COLO829 (cell line): Measurements from ENCODE around the gene FAM167B.

ENCODE experiments used
- DNase-seq: peaks from one replicate; pipeline ENCODE4 v3.0.0; 2012; ENCODE audit warnings: low spot score

FAM167B gene

DNA sequence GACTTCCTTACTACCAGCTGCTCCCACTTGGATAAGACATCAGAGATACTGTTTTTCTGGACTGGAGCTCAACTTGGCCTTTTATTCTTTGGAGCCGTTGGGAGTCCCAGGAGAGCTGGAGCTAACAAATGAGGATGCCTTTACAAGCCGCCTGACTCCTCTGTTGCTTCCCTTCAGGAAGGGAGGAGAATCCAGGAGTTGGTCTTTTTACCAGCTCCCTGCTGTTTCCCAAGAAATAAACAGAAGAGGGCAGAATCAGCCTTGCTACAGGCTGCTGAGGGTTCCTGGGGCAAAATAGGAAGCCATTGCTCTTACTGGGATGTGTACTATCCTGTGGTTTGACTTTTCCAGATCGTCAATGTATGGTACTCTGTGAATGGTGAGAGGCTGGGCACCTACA is 23.3 kb upstream of the FAM167B start:
- DNase-seq = no peak

DNA sequence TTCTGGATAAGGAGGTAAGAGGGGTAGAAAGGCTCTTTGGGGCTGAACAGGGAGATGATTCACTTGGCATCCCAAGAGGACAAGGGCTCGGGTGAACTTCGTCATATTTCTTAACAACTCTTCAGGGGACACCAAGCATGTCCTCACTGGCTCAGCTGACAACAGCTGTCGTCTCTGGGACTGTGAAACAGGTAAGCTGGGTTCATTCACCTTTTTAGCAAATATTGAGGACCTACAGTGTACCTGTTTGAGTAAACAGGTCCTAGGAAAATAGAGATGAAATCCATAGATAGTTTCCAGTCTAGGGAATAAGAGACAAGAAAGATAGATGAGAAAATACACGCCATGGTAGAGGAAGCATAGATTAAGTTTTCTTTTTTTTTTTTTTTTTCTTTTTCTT is 22.7 kb upstream of the FAM167B start:
- no peak for DNase-seq

DNA sequence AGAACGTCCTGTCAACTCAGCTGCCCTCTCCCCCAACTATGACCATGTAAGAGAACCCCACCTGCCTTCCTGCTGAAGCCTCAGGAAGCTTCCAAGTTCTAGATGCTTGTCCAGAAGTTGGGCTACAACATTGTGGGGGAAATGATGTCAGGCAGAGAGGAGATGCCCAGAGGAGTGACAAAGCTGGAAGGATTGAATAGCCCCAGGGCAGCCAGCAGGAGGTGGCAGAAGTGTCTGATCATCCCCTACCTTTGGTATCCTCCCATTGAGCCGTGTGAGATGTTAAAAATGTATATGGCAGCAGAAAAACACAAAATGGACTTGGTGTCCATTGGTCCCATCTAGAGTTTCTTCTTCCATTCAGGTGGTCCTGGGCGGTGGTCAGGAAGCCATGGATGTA is 18.3 kb upstream of the FAM167B start:
- DNase-seq = no peak

DNA sequence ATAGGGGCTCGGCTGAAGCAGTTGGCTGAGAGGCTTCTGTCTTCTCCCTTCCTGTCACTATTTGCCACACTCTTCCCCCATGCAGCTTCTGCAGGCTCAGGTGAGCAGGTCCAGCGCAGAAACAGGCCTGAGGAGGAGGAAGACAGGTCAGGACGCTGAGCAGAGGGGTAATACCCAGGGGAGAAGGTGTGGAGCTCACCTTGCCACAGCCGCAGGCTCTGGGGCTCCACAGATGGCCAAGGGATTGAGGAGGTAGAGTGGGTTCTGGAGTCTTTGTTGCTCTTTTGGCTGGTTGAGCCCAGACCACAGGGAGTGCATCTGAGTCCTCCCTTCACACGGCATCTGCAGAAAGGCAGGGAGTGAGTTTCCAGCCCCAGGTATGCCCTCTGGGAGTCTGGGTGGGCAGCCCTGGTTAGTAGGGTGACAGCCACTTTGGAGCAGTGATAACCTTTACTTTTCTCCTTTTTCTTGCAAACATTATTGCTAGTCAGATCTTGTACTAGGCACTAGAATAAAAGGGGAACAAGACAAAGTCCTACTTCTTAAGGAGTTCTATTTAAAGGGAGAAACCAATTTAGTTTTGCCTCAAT is 15.1 kb upstream of the FAM167B start:
- no peak for DNase-seq

DNA sequence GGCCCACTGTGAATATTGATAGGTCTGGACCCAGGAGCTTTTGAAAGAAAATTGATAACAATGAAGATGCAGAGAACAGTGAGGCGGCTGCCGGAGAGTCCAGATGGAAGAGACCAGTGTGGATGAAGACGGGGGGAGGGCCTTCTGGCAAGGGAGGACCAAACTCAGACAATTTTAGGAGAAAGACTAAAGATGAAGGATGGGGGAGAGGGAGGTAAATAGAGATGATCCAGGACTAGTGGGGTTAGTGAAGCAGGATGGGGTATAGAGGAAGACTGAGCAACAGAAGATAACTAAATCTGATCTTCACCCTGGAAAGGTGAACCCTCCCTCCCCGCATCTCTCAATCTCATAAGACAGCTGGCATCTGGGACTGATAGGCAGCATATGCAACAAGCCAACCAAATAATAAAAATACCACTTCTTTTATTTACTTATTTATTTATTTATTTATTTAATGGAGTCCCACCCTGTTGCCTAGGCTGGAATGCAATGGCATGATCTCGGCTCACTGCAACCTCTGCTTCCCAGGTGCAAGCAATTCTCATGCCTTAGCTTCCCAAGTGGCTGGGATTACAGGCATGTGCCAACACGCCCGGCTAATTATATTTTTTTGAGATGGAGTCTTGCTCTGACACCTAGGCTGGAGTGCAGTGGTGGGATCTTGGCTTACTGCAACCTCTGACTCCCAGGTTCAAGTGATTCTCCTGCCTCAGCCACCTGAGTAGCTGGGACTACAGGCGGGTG is 14.3 kb upstream of the FAM167B start:
- no peak for DNase-seq

DNA sequence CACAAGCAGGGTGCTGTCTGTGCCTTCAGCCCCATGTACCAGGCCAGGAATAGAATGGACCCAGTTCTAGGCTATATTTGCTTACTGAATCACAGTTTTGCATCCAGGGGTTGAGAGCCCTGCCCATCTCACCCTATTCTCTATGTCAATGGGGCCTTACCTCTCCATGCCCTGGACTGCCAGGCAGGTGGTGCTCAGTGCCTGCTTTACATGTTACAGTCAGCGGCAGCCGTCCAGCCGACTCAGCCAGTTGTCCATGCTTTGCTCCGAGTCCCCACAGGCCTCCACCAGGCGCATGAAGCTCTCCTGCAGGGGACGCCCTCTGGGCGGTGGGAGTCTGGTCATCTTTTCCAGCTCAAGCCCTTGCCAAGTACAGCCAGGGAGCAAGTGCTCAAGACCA is 12.2 kb upstream of the FAM167B start:
- no peak for DNase-seq

DNA sequence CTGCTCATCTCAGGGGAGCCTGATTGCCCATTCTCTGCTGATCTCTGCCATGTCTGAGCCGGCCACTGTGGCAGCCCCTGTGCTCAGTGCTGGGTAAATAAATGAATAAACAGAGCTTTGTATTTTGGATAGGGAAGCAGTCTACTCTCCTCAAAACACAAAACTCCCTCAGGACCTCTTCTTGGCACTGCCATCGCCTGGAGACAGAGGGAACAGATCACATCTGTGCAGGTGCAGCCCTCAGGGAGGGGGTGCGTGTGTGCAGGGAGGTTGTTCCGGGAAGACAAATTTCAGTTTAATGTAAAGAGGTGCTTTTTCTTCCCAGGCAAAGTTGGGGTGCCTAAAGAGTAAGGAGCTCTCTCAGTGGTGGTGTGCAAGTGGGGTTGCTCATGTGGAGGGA is 7.7 kb upstream of the FAM167B start:
- DNase-seq = no peak

DNA sequence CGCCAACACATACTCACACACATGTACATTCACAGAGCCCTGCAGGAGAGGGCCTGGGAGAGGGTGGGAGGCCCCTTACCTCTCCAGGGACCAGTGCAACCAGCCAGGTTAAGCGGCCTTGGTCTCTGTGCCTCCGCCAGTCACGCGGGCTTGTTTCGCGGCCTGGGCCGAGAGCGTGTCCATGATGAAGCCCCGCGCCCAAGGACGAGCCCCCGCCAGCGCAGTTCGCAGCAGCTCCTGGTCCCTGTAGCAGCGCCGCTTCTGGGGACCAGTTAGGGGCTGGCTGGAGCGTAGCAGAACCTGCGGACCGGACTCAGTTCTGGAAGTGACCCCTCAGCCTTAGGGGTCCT is 7.3 kb upstream of the FAM167B start:
- no peak for DNase-seq

DNA sequence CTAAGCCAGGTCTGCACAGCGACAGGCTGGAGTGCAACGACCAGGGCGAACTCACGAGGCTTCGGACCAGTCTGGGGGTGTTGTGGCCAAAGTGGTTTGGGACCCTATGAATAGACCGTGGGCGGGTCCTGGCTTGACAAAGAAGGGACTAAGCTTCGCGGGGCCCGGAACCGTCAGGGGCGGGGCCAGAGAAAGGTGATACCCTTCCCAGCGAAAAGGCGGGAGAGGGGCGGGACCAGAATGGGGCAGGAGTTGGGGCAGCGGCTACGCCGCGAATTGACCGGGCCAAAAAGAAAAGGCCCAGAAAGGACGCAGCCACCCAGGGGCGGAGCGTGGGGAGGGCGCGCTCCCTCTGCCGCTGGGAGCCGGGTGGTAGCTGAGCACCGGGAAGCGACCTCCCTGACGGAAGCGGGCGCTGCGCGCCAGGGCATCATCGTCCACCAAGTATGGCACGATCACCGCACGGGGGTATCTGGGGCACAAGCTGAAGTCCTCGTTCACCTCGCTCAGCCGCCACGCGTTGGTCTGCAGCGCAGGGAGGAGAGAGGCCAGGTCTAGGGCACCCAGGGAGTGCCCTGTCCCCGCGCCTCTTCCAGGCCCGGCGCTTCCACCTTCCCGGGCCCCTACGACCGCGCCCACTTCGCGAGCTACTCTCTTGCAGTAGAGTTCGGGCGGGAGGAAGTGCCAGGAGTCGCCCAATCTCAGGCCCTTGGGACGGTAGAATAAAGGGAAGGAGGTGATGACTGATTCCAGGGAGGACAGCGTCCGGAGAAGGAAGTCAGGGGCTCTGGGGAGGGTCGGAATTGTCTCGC is 6.7 kb upstream of the FAM167B start:
- DNase-seq = no peak

DNA sequence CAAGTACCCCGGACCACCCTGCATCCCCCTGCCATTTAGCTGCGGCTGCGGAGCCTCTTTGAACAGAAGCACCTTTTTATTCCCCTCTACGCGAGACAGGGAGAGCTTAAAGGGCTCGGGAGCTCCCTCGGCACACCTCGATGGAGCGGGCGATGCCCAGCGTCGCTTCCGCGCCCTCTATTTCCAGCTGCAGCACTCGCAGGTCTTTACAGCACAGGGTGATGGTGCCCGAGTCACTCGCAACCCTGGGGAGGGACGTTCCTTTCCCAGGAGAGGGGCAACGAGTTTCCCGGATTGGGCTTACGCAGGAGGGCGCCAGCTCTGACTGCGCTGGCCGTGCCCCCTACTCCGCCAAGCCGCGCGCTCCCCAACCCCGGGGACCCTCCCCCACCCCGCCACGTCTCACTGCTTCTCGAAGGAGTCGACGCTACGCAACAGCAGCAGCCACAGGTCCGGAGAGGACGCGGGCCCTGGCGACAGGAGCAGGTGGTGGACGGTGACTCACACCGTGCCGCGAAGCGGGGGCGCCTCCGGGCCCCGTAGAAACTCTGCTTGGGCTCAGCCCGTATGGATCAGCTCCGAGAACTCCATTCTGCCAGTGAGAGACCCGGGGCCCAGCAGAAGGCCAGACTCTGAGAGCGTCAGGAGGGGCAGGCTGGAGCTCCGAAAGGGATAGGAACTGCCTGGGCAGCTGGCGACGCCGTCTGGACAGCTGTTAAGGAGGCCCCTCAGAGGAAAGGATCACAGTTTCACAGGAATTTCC is 5.8 kb upstream of the FAM167B start:
- no peak for DNase-seq

DNA sequence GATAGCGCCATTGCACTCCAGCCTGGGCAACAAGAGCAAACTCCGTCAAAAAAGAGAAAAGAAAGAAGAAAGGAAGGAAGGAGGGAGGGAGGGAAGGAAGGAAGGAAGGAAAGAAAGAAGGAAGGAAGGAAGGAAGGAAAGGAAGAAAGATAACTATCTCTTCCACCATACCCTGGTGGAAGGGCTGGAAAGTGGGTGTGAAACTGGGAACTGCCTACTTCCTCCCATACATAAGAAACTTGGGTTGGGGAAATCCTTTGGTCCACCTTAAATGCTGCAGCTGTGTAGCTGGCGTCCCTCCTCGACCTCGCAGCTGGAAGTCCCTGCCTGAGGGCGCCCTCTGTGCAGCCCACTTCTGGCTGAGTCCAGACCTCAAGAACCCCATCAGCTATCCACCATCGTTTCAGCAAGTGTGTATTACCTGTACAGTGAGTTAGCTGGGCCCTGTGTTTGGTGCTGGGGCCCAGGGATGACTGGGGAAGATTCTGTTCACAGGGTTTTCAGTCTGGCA is 4.6 kb upstream of the FAM167B start:
- no peak for DNase-seq

DNA sequence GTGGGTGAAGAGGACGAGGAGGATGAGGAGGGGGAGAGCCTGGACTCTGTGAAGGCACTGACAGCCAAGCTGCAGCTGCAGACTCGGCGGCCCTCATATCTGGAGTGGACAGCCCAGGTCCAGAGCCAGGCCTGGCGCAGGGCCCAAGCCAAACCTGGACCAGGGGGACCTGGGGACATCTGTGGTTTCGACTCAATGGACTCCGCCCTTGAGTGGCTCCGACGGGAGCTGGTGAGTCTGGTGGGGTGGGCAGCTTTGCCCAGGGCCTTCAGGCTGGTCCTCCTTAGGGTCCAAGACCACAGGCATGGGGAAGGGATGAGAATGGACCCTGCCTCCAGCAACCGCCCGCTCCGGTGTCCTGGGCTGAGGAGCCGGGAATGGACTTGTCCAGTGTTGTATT is 430 bp downstream of the FAM167B start:
- no peak for DNase-seq

DNA sequence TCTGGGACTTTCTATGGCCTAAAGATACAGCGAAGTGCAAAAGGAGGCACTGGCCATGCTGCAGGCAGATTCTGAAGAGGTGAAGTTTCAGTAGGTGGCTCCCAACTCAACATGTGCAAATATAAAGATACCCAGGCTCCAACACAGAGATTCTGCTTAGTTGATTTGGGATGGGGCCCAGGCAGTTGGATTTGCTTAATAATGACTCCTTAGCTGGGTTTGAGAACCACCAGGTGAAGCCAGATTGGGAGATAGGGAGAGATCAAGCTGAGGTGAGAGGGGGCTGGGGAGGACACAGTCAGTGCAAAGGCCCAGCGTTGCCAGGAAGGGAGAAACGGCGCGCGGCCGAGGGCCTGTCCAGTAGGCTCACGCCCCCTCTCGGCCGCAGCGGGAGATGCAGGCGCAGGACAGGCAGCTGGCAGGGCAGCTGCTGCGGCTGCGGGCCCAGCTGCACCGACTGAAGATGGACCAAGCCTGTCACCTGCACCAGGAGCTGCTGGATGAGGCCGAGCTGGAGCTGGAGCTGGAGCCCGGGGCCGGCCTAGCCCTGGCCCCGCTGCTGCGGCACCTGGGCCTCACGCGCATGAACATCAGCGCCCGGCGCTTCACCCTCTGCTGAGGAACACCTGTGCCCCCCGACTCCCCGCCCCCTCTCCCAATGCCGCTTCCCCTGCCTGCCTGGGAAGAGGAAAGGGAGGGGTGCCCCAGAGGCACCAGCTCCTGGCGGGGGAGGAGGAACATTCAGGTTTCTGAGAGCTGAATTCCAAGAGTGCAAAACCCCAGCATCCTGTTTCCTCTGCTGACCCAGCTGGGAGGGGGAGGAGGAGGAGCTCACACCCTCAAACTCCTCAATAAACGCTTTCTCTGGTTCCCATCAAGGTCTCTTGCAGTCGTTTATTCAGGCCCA is 1.2 kb downstream of the FAM167B start:
- peak; percentile 64 for DNase-seq

DNA sequence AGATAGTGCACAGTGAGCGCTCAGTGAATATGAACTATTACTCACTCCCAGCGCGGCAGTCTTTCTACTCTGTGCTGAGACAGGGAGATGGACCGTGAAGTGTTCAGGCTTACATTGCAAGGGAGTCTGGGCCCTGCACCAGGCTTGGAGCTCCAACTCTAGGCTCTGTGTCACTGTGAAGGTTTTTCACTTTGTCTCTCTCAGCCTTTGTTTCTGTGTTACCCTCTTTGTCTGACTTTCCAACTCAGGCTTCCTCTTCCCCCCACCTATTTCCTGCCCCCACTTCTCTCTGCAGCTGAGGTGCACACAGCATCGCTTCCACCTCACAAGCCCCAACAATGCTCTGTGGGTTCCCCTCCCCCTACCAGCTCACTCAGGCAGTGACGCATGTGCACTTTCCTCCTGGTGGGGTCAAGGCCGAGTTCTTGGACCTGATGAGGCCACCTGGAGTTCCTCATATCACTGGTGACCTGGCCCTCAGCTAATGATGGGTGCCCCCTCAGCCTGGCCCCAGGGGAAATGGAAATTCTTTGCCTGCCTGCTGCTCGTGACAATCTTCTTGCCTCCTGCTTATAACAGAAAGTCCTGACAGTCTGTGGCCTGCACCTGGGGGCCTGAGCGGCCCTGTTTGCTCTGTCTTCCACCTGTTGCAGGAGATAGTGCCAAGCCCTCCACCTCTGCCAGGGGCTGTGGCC is 3.0 kb downstream of the FAM167B start:
- no peak for DNase-seq

DNA sequence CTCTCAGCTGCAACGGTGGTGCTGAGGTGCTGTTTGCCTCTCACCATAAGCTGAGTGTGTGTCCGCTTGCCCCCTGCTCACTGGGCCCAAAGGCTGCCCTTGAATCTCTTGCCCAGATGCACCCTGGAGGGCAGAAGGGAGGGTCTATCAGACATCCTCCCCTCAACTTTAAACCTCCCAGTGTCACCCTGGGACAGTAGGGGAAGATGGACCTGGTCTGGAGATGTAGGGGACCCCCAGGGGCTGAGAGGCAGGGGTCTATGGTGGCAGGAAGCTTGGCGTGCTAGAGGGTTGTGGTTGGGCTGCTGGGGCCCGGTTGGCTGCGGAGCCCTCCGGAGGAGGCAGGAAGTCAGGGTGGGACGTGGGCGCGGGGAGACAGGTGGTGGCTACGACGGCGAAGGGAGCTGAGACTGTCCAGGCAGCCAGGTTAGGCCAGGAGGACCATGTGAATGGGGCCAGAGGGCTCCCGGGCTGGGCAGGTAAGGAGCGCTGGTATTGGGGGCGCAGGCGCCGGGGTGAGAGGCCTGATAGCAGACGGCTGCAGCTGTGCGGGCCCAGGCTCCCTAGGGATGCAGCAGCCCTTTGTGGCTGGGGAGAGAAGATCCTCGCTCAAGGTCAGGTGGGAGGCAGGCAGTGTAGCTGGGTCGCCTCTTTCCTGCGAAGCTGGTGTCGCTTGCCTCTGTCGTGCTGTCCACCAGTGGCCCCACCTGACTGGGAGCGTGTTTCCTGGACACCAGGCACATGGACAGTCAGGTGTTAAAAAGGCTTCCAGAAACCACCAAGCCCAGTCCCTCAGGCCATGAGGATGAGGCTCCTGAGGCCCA is 4.1 kb downstream of the FAM167B start, which contains the start of gene LCK:
LCK (plus strand) TSS at position 373 of the 824 bp plus-strand sequence. CDS start 23,065 bp downstream, outside the sequence.
- no peak for DNase-seq

DNA sequence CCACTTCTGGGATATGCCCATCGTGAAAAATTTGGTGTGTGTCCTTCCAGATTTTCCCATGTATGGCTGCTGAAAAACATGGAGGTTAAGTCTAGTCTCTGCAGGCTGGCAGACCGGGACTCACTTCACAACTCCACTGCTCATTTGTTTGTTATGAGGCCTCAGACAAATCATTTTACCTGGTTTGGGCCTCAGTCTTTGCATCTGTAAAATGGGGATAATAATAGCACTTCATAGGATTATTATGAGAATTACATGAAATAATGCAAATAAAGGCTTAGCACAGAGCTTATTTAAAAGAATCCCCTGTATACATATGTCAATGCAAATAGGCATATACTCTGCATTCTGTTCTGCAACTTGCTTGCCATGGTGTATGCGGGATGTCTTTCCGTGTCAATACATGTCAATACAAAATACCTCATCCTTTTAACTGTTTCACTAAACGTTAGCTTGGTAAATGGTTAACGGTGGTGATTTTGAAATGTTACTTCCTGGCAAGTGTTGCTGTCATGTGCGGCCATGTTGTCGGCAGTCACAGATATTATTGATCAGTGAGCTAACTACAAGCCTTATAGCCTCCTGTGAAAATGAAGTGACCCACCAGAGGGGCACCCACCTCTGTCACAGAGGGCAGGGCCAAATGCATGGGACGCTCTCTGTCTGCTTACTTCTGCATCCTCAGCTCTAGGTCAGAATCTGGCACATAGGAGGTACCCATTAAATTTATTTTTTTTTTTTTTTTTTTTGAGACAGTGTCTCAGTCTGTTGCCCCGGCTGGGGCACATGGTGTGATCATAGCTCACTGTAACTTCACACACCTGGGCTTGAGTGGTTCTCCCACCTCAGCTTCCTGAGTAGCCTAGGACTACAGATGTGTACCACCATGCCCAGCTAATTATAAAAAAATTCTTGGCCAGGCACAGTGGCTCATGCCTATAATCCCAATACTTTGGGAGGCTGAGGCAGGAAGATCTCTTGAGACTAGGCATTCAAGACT is 8.3 kb downstream of the FAM167B start:
- no peak for DNase-seq

DNA sequence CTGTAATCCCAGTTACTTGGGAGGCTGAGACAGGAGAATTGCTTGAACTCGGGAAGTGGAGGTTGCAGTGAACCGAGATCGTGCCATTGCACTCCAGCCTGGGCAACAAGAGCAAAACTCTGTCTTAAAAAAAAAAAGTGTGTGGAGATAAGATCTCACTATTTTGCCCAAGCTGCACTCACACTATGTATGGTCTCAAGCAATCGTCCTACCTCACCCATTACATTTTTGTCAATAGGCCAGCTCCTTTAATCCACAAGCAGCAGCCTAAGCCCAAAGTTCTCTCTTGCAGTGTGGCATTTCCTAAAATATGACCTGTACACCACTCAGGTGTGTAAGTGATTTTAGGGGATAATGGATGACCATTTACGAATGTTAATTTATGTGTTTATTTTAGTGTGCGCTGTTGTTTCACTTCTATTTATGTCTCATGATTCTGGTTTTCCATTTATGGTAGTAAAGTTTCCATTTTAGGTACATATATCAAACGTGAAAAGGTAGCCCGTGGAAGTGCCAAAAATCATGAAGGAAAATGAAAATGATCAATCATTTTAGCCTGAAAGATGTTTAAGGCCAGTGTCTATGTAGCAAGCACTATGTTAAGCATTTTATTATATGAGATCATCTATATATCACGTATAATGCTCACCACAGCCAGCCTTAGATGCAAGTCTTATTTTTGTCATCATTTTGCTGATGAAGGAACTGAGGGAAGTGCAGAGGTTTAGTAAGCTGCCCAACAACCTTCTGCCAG is 9.6 kb downstream of the FAM167B start:
- no peak for DNase-seq

DNA sequence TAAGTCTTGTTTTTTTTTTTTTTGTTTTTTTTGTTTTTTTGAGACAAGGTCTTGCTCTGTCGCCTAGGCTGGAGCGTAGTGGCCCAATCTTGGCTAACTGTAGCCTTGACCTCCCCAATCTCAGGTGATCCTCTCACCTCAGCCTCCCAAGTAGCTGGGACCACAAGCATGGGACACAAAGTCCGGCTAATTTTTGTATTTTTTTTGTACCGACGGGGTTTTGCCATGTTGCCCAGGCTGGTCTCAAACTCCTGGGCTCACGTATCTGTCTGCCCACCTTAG is 10.1 kb downstream of the FAM167B start:
- no peak for DNase-seq
